Right hindlimb (tissue), 1 donor: ENCODE results near the gene MTUS2.

ENCODE experiments used
- DNase-seq: peaks from one replicate; pipeline ENCODE4 v3.0.0-alpha.2; 2018

The MTUS2 gene

DNA sequence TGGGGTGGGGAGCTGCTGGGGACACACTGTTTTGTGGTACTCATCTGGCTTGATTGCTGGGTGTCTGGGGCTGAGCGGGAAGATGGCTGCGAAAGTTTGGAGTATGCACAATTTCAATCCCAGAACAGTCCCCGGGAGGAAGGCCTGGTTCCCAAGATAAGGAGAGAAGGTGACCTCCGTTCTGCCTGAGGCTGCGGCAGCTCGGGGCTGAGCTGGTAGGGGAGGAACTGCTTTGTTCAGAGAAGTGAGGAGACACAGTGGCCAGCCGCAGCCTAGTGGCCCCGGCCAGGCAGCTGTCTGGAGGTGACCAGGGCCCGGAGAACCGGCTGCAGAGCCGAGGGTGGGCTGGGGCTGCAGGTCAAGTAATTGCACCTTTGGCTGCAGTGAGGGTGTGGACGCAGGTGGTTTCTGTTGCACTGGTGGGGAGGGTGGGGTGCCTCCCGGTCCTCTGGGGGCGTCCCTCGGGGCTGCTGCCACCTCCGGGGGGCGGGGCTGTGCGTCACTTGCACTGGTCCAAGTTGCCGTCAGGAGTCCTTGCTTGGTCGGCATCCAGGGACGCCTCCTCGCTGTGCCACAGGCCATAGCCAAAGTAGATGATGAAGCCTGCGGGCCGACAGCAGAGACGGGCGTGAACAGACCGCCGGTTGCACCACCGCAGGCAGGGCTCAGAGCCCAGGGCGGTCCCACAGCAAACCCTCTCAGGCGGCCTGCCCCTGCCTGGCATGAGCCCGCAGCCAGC, 694.0 kb downstream of the MTUS2 start:
- no peak for DNase-seq

DNA sequence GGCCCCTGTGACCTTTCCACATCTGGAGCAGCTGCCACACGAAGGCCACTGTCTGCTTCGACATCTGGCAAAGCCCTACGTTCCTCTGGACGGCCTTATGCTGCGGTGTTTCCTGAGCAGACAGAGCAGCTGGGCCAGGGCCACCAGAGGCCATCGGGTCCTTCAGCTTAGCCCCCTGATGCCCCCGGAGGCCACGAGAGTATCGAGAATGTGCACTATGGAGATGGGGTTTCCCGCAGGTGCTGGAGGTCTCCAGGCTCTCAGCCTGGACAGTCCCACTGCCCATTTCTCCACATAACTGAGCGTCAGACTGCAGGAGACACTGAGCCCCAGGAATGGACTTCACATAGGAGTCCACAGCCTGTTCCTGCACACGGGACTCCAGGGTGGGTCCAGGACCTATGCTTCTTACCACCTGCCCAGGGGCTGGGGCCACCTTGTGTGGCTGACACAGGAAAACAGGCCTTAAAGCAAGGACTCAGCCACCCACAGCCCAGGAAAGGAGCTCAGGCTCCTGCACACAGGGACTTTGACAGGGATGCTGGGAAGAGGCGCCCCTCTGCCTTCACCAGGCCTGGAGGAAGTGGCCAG, 694.7 kb downstream of the MTUS2 start:
- DNase-seq: no peak

DNA sequence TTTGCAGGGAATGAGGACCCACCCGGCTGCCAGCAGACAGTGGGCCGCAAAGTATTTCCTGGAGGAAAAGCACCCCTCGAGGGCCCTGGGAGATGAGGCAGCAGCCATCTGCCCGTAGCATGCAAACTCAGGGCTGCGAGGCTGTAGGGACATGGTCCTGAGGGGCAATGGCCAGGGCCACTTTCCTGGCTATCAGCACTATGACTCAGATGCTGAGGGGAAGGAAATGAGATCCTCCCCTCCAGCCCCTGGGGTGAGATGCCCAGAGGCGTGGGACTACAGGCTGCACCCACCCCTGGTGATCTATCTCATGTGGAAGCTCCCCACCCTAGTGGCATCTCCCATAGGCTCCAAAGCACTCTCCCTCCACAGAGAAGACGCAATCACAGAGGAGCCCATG, 695.2 kb downstream of the MTUS2 start:
- no peak for DNase-seq

DNA sequence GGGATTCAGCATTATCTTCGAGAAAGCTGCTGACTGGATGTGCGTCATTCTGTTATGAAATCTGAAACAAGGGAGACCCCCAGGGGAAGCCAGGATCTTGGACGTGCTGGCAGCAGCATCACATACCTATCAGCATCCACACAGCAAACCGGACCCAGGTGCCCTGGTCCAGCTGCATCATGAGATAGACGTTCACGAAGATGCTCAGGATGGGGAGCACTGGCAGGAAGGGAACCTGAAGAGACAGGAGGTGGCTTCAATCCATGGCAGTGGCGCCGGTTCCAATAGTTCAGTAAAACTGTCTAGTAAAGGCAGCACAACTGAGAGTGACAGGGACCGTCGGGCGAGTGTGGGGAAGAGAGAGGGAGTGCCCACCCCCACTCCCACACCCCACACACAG, 695.9 kb downstream of the MTUS2 start:
- no peak for DNase-seq

DNA sequence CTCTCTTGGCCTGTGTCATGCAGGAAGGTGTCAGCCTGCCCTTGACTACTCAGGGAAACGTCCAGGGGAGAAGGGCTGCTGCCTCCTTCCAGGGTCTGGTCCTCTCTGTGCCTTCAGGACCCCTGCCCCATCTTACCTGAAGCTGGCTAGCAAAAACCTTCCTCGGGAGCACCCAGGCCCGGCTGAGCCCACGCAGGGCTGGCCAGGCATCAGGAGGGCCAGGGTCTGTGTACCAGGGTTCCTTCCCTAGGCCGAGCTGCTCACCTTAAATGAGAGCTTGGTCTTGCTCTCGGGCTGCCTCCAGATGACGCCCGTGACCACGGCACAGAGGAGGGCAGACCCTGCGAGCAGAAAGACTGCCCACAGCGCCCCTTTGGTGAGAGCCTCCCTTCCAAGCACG, 696.7 kb downstream of the MTUS2 start:
- no peak for DNase-seq

DNA sequence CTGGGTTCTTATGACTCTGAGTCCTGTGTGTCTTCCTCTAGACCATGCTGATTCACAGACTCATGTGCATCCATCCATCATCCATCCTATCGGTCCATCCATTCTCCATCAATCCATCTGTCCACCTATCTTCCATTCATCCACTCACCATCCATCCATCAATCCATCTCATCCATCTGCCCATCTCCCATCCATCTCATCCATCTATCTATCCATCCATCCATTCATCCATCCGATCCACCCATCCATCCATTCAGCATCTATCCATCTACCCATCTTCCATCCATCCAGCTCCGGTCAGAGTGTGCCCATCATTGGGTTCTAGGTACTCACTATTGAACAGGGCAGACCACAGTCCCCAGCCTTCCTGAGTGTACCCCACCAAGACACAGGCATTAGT, 699.8 kb downstream of the MTUS2 start:
- no peak for DNase-seq

DNA sequence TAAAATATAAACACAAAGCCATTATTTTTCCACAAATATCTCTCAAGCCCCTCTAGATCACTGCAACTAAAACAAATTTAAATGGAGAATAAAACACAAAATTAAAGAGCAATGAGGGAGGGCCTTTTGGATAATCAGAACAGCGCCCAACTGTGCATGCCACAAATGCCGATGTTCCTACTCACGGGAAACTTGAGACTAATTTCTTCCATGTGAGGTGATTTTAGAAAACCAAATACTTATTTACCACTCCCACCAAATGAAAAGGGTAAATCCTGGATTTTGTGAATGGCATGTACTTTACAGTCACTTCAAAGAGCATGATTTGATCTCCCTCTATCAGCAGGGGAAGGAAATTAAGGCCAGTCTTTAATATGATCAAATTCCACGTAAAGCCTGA, 700.5 kb downstream of the MTUS2 start:
- DNase-seq: no peak

DNA sequence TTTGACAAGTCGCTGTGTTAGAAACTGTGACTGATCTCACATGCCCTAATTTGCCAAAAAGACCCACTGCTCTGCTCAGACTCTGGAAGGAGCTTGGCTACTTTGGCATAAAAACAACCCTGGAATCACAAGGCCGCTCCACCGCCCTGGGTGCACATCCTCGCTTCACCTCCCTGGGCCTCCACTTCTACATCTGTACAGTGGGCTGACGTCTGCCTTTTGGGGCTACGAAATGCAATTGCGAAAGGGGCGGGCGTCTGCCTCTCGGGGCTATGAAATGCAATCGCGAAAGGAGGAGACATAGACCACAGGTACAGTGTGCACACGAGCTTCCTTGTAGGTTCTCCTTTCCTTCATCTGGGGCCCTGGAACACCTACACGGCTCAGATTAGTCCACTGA, 701.2 kb downstream of the MTUS2 start:
- DNase-seq: no peak

DNA sequence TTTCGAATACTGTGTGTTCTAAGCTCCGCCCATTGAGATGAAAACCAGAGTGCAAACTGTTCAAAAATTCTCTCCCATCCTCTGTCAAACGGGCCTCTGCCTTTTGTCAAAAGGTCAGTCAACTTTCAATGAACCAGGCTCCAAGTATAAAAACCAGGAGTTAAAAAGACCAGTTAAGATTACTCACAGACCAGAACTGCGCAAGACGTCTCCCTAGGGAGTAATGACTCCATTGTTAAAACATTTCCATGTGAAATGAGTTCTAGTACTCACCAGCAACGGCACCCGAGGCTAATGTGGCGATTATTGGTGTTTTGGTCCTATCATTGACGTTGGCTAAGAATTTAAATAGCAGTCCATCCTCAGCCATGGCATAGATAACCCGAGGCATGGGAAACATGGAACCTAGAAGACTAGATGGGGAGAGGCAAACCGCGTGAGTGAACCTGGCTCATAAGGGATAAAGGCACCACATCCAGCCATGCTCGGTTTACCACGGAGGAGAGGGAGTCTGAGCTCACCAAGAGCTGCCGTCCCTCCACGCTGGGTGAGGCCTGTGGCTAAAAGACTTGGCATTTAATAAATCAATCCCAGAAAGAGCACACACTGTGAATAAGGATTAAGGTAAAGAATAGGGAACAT, 702.0 kb downstream of the MTUS2 start:
- no peak for DNase-seq

DNA sequence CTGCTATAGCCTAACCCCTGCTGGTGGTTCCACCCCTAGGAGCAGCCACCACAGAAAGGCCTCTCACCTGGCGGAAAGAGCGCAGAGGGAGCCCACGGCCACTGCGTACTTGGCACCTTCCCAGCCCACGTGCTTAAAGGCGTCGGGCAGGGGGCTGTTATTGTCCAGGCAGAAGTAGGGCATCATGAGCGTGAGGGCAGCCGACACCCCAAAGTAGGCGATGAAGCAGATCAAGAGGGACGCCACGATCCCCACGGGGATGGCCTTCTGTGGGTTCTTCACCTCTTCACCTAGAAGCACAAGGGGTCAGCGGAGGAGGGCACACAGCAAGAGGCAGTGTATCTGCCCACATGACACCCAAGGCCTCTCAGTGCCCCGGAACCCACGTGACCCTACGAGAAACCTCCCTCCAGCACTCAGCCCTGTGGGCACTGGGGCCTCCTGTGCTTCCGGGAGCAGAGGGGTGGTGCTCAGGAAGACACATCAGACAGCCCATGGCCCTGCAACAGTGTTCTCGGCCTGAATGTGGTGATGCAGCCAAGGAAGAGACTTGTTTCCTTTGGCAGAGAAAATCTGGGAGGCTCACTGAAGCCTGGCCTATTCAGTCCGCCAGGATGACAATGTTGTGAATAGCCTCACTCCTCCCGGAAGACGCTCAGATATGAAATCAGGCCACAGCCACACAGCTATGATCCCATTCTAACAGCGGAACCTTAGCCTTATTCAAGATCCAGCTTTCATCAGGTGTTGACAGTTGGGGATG, 703.2 kb downstream of the MTUS2 start:
- no peak for DNase-seq

DNA sequence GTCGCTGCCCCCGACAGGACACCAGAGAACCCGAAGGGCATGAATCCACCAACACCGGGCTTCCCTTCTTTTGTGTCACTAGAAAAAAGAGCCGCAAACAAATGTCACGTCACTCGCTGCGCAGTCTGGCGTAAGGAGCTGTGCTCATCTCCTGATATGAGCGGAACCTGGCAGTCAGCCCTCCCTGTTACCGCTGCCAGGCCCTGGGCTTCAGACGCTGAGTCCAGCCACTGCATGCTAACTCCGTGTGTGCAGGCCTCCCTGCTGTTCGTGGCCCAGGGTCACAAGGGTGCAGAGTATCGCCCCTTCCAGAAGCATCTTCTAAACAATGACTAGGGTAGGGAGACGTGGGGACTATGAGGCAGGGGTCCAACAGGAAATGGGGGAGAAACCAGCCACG, 704.0 kb downstream of the MTUS2 start:
- no peak for DNase-seq

DNA sequence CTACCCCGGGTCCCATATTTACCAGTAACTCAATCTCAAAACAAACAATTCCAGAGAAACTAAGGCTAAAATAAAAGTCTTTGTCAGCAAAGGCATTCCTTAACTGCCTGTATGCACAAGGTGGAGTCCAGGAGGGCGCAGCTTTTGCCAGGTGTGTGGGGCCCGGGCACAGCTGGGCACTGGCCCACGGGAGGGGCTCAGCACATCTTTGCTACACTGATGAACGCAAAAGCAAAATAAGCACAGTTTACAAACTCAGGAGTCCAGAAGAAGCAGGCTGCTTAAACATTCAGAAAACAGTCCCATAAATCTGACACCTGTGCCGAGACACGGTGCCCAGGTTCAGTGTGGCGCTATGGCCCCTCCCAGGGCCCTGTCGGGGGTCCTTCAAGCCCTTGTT, 704.5 kb downstream of the MTUS2 start:
- DNase-seq: no peak

DNA sequence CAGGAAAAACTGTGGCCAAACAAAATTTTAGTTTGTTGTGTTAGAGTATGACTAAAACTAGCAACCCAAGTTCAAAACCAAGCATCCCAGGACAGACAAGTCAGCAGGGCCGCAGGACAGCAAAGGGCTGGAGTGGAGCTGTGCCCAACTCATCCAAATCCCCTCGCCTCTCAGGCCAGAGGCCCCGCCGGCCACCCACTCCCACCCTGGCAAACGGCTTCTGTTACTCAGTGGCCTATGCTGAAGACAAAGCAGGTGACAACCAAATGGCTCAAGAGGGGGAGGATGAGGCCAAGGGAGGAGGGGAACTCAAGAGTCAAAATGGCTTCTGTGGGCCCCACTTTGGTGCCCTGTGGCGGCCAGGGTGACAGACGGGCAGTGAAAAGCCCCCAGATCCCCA, 705.6 kb downstream of the MTUS2 start:
- DNase-seq: no peak

DNA sequence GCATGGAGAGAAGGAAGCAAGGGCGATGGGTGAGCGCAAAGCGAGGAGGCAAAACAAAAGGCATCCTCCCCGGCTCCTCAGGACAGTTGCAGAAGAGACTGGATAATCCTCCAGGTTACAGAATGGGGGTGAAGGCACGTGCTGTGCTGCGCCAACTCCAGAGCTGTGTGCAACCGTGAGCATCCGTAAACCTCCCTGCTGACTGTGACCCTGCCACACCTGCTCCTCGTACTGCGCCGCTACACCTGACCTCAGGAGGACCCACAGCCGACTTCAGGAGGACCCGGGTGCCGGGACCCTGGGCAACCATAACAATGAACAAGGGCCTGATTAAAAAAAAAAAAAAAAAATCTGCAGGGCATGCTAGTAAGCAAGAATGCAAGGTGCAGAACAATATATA, 706.6 kb downstream of the MTUS2 start:
- DNase-seq: no peak

DNA sequence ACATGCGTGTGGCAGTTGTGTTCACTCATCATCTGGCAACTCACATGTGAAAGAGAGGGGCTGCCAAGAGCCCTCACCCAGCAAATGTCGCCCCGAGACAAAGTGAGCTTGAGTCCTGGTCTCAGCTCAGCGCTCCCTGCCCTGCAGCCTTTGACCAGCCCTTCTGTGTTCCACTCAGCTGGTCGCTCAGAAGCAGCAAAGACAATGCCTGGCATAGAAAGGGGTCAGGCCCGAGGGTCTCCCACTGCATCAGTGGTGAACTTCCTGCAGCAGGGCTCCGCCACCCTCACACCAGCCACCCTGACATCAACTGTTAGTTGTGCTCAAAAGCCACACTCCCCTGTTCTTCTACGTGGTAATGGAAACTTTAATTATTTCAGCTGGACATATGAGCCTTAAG, 707.4 kb downstream of the MTUS2 start:
- DNase-seq: no peak

DNA sequence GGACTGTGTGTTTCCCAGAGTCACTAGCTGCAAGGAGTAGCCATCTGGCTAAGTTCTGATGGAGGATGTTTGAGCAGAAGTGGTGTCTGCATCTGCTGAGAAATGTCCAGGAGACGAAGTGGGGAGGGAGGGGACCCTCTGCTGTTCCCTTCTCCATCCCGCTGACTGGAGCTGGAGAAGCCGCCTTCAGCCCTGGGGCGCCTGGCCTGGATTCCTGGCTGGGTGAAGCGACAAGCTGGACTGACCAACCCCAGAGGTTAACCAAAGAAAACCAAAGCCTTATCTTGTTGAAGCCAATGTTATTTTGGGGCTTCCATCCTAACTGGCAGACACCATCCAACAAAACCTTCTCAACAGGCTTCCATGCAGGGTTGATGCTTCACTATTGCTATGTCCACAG, 707.8 kb downstream of the MTUS2 start:
- DNase-seq: no peak

DNA sequence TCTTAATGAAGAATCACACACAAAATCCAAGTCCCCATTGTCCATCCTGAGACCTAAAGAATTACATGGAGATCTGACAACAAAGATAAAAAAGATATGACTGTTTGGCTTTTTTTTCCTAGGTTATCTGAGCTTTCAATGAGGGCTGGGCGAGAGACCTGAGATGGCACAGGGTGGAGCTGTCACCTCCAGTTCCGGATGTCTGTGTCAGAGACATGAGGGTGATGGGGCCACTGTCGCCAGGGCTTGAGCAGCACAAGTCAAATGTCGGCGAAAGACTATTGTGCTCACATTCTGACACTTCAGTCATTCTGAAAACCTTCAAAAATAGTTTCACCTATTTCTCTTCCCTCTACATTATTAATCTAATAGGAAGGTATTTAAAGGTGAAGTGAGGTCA, 709.6 kb downstream of the MTUS2 start:
- DNase-seq: no peak

DNA sequence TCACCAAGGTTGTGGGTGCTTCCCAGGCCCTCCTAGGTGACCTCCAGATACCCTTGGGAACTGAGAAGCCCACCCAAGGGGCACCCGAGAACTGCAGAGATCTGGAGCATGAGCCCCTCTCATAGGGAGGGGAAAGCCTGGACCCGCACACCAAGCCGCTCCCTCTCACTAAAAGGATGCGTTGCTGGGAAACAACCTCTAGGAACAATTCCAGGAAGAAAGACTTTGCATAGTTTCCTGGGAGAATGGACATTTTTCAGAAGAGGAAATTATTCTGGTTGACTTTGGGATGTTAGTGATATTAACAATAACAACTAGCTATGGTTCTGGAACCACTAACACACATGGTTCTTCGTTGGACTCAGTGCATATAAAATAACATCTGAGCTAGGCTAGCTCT, 710.8 kb downstream of the MTUS2 start:
- no peak for DNase-seq

DNA sequence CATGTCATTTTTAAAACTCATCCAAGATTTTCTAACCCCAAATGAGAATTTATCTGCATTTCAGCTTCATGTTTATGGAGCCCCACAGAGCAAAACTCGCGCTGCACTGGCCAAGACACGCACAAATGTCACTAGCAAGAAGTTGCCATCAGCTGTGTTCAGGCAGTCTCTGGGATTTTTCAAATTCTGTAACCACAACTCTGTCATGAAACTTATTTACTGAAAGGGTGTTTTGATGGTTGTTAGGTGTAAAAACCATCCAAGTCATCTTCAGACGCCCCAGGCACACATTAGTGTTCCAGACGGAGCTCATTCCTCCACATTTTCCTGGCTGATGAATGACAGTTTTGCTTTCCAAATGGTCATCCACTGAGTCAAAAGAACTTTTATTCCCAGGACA, 712.0 kb downstream of the MTUS2 start:
- DNase-seq: peak; percentile 81

DNA sequence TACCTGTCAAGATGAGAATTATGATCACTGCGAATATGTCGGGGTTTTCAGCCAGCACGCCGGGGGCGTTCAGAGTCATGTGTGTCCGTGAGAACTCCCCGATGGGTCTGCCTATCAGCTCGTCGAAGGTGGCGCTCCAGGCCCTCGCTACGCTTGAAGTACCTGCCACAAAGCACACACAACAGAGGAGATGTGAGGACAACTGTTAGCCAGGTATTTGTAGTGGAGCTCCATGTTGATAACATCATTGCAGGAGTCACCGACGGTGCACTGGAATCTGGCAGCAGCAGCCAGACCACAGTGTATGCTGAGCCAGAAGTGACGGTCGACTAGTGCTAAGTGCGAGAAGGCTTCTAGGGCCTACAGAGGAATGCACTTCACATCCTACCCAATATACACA, 712.7 kb downstream of the MTUS2 start:
- DNase-seq: peak; percentile 52

DNA sequence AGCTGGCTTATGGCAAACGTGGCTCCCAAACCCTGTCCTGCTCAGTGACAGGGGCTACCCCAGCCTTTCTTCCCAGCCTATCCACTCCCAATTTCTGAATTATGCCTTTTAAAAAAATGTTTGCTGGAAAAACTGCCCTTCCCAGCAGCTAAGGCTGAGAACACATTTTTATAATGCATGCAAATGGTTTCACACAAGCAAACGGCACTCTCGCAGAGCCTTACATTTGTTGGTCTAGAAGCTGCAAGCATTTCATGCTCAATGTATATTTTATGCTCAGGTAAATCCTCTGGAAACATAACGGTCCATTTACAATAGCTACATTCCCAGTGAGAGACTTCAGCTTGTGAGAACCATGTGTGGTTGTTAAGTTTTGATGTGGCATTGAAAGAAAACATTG, 713.9 kb downstream of the MTUS2 start:
- no peak for DNase-seq

DNA sequence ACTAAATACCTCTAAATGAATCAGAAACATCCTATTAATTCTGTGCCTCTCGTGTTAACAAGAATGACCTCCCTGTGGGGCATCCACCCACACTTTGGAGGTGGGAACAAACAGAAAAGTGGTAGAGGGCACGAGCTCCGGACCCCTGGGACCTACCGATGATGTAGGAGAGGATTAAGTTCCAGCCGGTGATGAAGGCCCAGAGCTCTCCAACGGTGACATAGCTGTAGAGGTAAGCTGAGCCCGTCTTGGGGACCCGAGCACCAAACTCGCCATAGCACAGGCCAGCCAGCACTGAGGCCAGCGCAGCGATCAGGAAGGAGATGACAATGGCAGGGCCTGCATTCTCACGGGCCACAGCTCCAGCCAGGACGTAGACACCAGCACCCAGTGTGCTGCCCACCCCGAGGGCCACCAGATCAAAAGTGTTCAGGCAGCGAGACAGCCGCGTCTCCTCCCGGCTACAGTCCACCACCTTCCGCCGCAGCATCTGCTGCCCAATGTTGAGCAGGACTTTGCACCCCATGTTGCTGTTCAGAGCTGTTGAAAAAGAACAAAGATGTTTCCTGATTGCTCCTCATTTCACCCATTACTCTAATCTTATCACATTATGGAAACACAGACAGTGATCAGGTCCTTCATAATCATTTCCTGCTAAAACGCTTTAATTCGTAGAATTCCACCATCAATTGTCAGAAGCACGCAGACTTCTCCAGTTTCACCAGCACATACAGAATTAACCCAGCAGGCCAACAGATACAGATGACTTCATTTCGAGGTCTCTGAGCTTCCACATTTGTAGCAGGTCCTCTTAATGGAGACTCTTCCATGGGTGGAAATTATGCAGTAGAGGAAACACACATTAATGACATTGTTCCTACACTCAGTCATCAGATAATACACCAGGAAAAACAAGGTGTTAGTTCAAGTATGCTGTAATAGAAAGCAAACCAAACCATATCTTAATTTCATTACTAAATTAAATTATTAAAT, 715.8 kb downstream of the MTUS2 start:
- no peak for DNase-seq

DNA sequence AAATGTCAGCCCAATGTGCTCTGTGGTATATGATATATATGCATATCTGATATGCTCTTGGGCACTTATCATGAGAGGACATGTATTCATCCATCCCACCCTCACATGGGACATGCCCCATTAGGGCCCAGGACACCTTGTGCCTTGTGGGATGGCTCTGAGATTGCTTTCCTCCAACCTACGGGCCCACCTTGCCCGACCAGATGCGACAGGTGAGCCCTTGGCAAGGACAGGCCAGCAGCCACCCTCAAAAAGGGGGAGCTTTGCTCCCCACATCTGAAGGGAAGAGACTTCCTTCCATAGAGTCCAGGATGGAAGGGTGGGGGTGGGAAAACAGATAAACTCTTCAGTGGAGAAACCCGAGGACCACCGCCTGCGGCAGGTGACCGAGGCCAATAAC, 716.7 kb downstream of the MTUS2 start:
- no peak for DNase-seq
